GM12892 (cell line): ENCODE data around the gene EEF1G.

Source experiments
- POLR2A ChIP-seq: IDR thresholded peaks from 2 replicates; pipeline ENCODE4 v1.6.1; 2011; ENCODE audit warnings: low read depth, low read length, control low read depth
- POLR2AphosphoS5 ChIP-seq: IDR thresholded peaks from 2 replicates; pipeline ENCODE4 v1.6.1; 2011; ENCODE audit warnings: low read depth, low read length, control low read depth
- TAF1 ChIP-seq: IDR thresholded peaks from 2 replicates; pipeline ENCODE4 v1.6.1; 2011; ENCODE audit warnings: low read depth, mild to moderate bottlenecking, control low read depth, low read length, borderline replicate concordance

GRCh38 chr11:62535802-62536201, 37.9 kb downstream of the EEF1G start:
- TF ChIP-seq POLR2A (no peak), POLR2AphosphoS5 (no peak), TAF1 (no peak)
